Transverse colon (tissue), 4 donors: ENCODE data around the gene LRRTM2. TPM values are rescaled to one million over a fixed set of nuclear protein-coding genes. Genes with fewer than 3 reads are reported as not detected.

ENCODE experiments used
- DNase-seq: peaks from one replicate; pipeline ENCODE4 v3.0.0-alpha.2; 2019
- H3K27ac ChIP-seq, 4 donors: fragments of 200-600 bp; sonication (generic); 2 replicates each; pipeline ENCODE4 v1.5.1; 2016 to 2018; ENCODE audit warnings: inconsistent platforms in 4 of 4
- H3K27me3 ChIP-seq: fragments of 200-600 bp; sonication (generic); 2 replicates; pipeline ENCODE4 v1.5.1; 2017; ENCODE audit warnings: inconsistent platforms
- H3K36me3 ChIP-seq, 4 donors: fragments of 200-600 bp; sonication (generic); 2 replicates each; pipeline ENCODE4 v1.5.1; 2017 to 2019; ENCODE audit warnings: inconsistent platforms in 4 of 4
- H3K4me1 ChIP-seq, 4 donors: fragments of 200-600 bp; sonication (generic); 2 replicates each; pipeline ENCODE4 v1.5.1; 2017 to 2020; ENCODE audit warnings: inconsistent platforms in 4 of 4
- H3K4me3 ChIP-seq, 4 donors: fragments of 200-600 bp; sonication (generic); 1 replicate in 1 of 4; 2 replicates in 3 of 4; pipeline versions ENCODE4 v1.5.1 to v1.6.1; 2017 to 2019; ENCODE audit warnings: inconsistent platforms in 4 of 4
- H3K9me3 ChIP-seq, 2 donors: fragments of 200-600 bp; sonication (generic); 2 replicates each; pipeline ENCODE4 v1.5.1; 2017 to 2019; ENCODE audit warnings: inconsistent platforms in 2 of 2
- CTCF ChIP-seq, 5 experiments: fragments of 200-600 bp in 3 of 5; fragments of 450-650 bp in 2 of 5; sonication (generic) in 3 of 5; IDR thresholded peaks; 1 replicate in 2 of 5; 2 replicates in 3 of 5; pipeline ENCODE4 v1.5.1; 2016 to 2017; ENCODE audit warnings: antibody characterized with exemption in 5 of 5, inconsistent platforms in 3 of 5, mild to moderate bottlenecking in 2 of 5, moderate library complexity in 1 of 5
- EP300 ChIP-seq: sonication (generic); formaldehyde crosslinking; IDR thresholded peaks from one replicate; pipeline ENCODE4 v1.6.1; 2017; ENCODE audit warnings: antibody characterized with exemption, low read depth
- POLR2A ChIP-seq: fragments of 450-650 bp; IDR thresholded peaks from one replicate; pipeline ENCODE4 v1.6.1; 2016; ENCODE audit warnings: antibody characterized with exemption, mild to moderate bottlenecking, moderate library complexity
- POLR2AphosphoS5 ChIP-seq, 3 donors: sonication (generic); formaldehyde crosslinking; IDR thresholded peaks; one replicate each; pipeline ENCODE4 v1.6.1; 2016; ENCODE audit warnings: antibody characterized with exemption in 3 of 3
- WGBS, 2 donors: methylation state at CpG; one replicate each; pipeline ENCODE4 v1.1.5; 2018; ENCODE audit warnings: low coverage in 1 of 2; 5-methylcytosine and 5-hydroxymethylcytosine counted together
- in situ Hi-C, 4 donors: fragments of 200-750 bp; cut with MboI; loops; one replicate each; pipeline versions ENCODE4 v1.15.0 to v1.15.1; 2017; ENCODE audit warnings: low sequenced_read_pairs in 3 of 4, low pct_ligation_motif_present in 1 of 4, low pct_unique_long_range_greater_than_20kb in 1 of 4
- intact Hi-C: fragments of 100-400 bp; cut with DNase I; formaldehyde crosslinking; loops from one replicate; pipeline ENCODE4 v1.15.1; 2023; ENCODE audit warnings: low total_unique reads
- total RNA-seq, 4 donors: library from RNA; depleted of rRNA; stranded (reverse); fragments of >200 nt; gene quantifications; one replicate each; pipeline ENCODE4 v1.1.0, GENCODE V29; 2016

Gene LRRTM2
- total RNA-seq, 4 donors from 2014 or later = 0.32 to 1.5 (median 1.1) TPM; not detected in 1

GRCh38 chr5:138824924-138825863 is 49.9 kb downstream of the LRRTM2 start:
- Histone ChIP-seq H3K4me3 (no peak overlapping the region), H3K27ac (no peak overlapping the region), H3K36me3 (peaks cover 0 to 10% (median 2%) of the 10 kb centered on the region in 4 donors), H3K27me3 (no peaks in the 10 kb centered on the region), H3K9me3 (no peaks in the 10 kb centered on the region), H3K4me1 (peaks cover 0 to 6% (median 0%) of the 10 kb centered on the region in 4 donors)
- WGBS, 2 donors = 63 to 69% methylated on average over 5 of the region's 5 CpGs
- DNase-seq = no peak
- intact Hi-C loops (no loop called here), in situ Hi-C loops (loop anchor here in 2 of 4 donors (10.0 kb wide), 2 partner anchors 430 to 440 kb away; no protein-coding TSS in a partner anchor)
- TF ChIP-seq EP300 (no peak), POLR2A (no peak), CTCF (IDR thresholded peaks at IDR 0.05) (peak; percentile 28 to 57 (median 54)), POLR2AphosphoS5 (IDR thresholded peaks at IDR 0.05) (no peak)

- Histone ChIP-seq H3K4me3 (no peak overlapping the region), H3K27me3 (no peaks in the 10 kb centered on the region), H3K9me3 (no peaks in the 10 kb centered on the region), H3K36me3 (peaks cover 0 to 10% (median 2%) of the 10 kb centered on the region in 4 donors), H3K4me1 (peaks cover 0 to 6% (median 0%) of the 10 kb centered on the region in 4 donors), H3K27ac (no peak overlapping the region)
- WGBS, 2 donors = 74 to 83% methylated on average over 2 to 7 of the region's 7 CpGs
- DNase-seq = no peak
- no peak for TF ChIP-seq EP300
- TF ChIP-seq POLR2A = no peak
- TF ChIP-seq CTCF (IDR thresholded peaks at IDR 0.05) = no peak
- TF ChIP-seq POLR2AphosphoS5 (IDR thresholded peaks at IDR 0.05) = no peak
- in situ Hi-C loops = loop anchor here in 2 of 4 donors (10.0 kb wide), 2 partner anchors 430 to 440 kb away; no protein-coding TSS in a partner anchor
- intact Hi-C loops = no loop called here
These were observed 50.6 kb downstream of the LRRTM2 start for GRCh38 chr5:138824516-138824915.

GRCh38 chr5:138820695-138821094 is 54.4 kb downstream of the LRRTM2 start:
- WGBS, 2 donors = 89 to 91% methylated on average over 3 of the region's 3 CpGs
- no peak overlapping the region for H3K4me3 ChIP-seq
- no peak overlapping the region for H3K27ac ChIP-seq
- in situ Hi-C loops (loop anchor here in 2 of 4 donors (10.0 kb wide), 2 partner anchors 434 to 444 kb away; no protein-coding TSS in a partner anchor), intact Hi-C loops (no loop called here)
- H3K36me3 ChIP-seq = no peaks in the 10 kb centered on the region
- TF ChIP-seq EP300 (no peak), POLR2A (no peak), CTCF (IDR thresholded peaks at IDR 0.05) (no peak), POLR2AphosphoS5 (IDR thresholded peaks at IDR 0.05) (no peak)
- H3K27me3 ChIP-seq = no peaks in the 10 kb centered on the region
- H3K9me3 ChIP-seq = no peaks in the 10 kb centered on the region
- H3K4me1 ChIP-seq = peaks cover 0 to 6% (median 0%) of the 10 kb centered on the region in 4 donors
- DNase-seq = no peak

GRCh38 chr5:138819081-138819480 is 56.1 kb downstream of the LRRTM2 start:
- DNase-seq = no peak
- Histone ChIP-seq H3K27me3 (no peaks in the 10 kb centered on the region), H3K36me3 (no peaks in the 10 kb centered on the region), H3K4me3 (no peak overlapping the region), H3K4me1 (peaks cover 0 to 3% (median 0%) of the 10 kb centered on the region in 4 donors), H3K9me3 (no peaks in the 10 kb centered on the region), H3K27ac (no peak overlapping the region)
- TF ChIP-seq POLR2A (no peak), EP300 (no peak), CTCF (IDR thresholded peaks at IDR 0.05) (no peak), POLR2AphosphoS5 (IDR thresholded peaks at IDR 0.05) (no peak)
- intact Hi-C loops = no loop called here
- 92% methylated on average over 4 of the region's 4 CpGs; no CpG with 5 or more reads in 1 of the 2 donors for WGBS, 2 donors
- in situ Hi-C loops = no loop called here
